Nephron progenitor cell (in vitro differentiated cells): ENCODE results near the gene ZFP28.
A peak's percentile ranks its signal among the peaks of the same experiment; 100 is the strongest.

Experiments
- DNase-seq: peaks from one replicate; pipeline ENCODE4 v3.0.0; 2021
- H3K27ac Mint-ChIP-seq: 2 replicates; pipeline ENCODE4 v1.8.0; 2021; ENCODE audit warnings: mild to moderate bottlenecking, moderate library complexity, mixed read lengths
- H3K27me3 Mint-ChIP-seq: 2 replicates; pipeline ENCODE4 v1.8.0; 2021; ENCODE audit warnings: mild to moderate bottlenecking, low read depth, mixed read lengths; ENCODE audit not compliant: poor library complexity
- H3K36me3 Mint-ChIP-seq: 2 replicates; pipeline ENCODE4 v1.8.0; 2021; ENCODE audit warnings: low read depth, mixed read lengths
- H3K4me1 Mint-ChIP-seq: 2 replicates; pipeline ENCODE4 v1.8.0; 2021; ENCODE audit warnings: mixed read lengths
- H3K4me3 Mint-ChIP-seq: 2 replicates; pipeline ENCODE4 v1.8.0; 2021; ENCODE audit warnings: mild to moderate bottlenecking, moderate library complexity, mixed read lengths
- H3K9me3 Mint-ChIP-seq: 2 replicates; pipeline ENCODE4 v1.8.0; 2021; ENCODE audit warnings: mild to moderate bottlenecking, moderate library complexity, mixed read lengths
- TF ChIP-seq, protein P1 (sequence below): fragments of 200-600 bp; sonication (generic); IDR thresholded peaks from 2 replicates; pipeline ENCODE4 v1.5.0; 2021; ENCODE audit warnings: antibody characterized with exemption

ZFP28 gene

DNA sequence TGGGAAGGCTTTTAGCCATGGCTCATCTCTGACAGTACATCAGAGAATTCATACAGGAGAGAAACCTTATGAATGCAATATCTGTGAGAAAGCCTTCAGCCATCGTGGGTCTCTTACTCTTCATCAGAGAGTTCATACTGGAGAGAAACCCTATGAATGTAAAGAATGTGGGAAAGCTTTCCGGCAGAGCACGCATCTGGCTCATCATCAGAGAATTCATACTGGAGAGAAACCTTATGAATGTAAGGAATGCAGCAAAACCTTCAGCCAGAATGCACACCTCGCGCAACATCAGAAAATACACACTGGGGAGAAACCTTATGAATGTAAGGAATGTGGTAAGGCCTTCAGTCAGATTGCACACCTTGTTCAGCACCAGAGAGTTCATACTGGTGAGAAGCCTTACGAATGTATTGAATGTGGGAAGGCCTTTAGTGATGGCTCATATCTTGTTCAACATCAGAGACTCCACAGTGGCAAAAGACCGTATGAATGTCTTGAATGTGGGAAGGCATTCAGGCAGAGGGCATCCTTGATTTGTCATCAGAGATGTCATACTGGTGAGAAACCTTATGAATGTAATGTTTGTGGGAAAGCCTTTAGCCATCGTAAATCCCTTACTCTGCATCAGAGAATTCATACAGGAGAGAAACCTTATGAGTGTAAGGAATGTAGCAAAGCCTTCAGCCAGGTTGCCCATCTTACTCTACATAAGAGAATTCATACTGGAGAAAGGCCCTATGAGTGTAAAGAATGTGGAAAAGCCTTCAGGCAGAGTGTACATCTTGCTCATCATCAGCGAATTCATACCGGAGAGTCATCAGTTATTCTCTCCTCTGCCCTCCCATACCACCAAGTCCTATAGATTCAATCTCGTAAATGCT is 39.2 kb downstream of the ZFP28 start:
- H3K9me3 Mint-ChIP-seq, result peaks cover 99% of the 10 kb centered on the region
- DNase-seq, result no peak

GRCh38 chr19:56594446-56594782 is 55.7 kb downstream of the ZFP28 start:
- TF ChIP-seq, protein P1, sequence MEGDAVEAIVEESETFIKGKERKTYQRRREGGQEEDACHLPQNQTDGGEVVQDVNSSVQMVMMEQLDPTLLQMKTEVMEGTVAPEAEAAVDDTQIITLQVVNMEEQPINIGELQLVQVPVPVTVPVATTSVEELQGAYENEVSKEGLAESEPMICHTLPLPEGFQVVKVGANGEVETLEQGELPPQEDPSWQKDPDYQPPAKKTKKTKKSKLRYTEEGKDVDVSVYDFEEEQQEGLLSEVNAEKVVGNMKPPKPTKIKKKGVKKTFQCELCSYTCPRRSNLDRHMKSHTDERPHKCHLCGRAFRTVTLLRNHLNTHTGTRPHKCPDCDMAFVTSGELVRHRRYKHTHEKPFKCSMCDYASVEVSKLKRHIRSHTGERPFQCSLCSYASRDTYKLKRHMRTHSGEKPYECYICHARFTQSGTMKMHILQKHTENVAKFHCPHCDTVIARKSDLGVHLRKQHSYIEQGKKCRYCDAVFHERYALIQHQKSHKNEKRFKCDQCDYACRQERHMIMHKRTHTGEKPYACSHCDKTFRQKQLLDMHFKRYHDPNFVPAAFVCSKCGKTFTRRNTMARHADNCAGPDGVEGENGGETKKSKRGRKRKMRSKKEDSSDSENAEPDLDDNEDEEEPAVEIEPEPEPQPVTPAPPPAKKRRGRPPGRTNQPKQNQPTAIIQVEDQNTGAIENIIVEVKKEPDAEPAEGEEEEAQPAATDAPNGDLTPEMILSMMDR, result no peak

More for the DNA sequence above, 39.2 kb downstream of the ZFP28 start:
- no peak overlapping the region for H3K4me3 Mint-ChIP-seq
- H3K4me1 Mint-ChIP-seq, result no peaks in the 10 kb centered on the region
- no peaks in the 10 kb centered on the region for H3K27me3 Mint-ChIP-seq
- no peak overlapping the region for H3K27ac Mint-ChIP-seq
- TF ChIP-seq, protein P1, result no peak
- peaks cover 83% of the 10 kb centered on the region for H3K36me3 Mint-ChIP-seq

GRCh38 chr19:56594783-56595547 is 56.2 kb downstream of the ZFP28 start, which contains the start of gene ZNF71:
Gene ZNF71 (plus strand): TSS chr19:56595302. CDS start chr19:56601559, 6,257 bp downstream.
- H3K4me3 Mint-ChIP-seq, result peak within 1 kb of the TSS; percentile 98
- peaks cover 8% of the 10 kb centered on the region for H3K27me3 Mint-ChIP-seq
- TF ChIP-seq, protein P1, result no peak
- peaks cover 47% of the 10 kb centered on the region for H3K36me3 Mint-ChIP-seq
- peaks cover 11% of the 10 kb centered on the region for H3K4me1 Mint-ChIP-seq
- H3K9me3 Mint-ChIP-seq, result peaks cover 98% of the 10 kb centered on the region
- peak within 1 kb of the TSS; percentile 84 for H3K27ac Mint-ChIP-seq
- peak; percentile 92 for DNase-seq

More at GRCh38 chr19:56594446-56594782, 55.7 kb downstream of the ZFP28 start:
- Mint-ChIP-seq H3K27ac (no peak overlapping the region), H3K36me3 (peaks cover 41% of the 10 kb centered on the region), H3K27me3 (peaks cover 8% of the 10 kb centered on the region), H3K4me1 (peaks cover 11% of the 10 kb centered on the region), H3K4me3 (peak overlapping the region; percentile 98), H3K9me3 (peaks cover 97% of the 10 kb centered on the region)
- no peak for DNase-seq

- TF ChIP-seq, protein P1, result no peak
- Mint-ChIP-seq H3K27me3 (peaks cover 8% of the 10 kb centered on the region), H3K9me3 (peaks cover 96% of the 10 kb centered on the region), H3K4me1 (peaks cover 11% of the 10 kb centered on the region), H3K4me3 (peak overlapping the region; percentile 98), H3K36me3 (peaks cover 52% of the 10 kb centered on the region), H3K27ac (no peak overlapping the region)
- DNase-seq, result no peak
Observed at GRCh38 chr19:56595548-56595899, 56.8 kb downstream of the ZFP28 start.

DNA sequence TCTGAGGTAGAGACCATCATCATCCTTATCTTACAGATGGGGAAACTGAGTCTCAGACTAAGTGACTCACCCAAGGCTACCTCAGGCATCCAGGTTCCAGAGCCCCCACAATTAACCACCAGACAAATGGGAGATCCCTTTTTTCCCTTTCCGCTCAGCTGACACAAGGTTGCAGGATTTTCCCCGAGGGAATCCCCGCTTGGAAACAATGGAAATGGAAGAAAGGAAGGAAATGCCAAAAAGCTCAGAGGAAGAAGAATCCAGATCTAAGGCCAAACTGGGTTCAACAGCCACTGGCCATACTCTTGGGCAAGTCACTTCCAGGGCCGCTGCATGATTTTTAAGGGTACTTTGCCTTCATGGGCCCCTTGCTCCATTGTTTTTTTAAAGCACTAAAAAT is 57.9 kb downstream of the ZFP28 start:
- TF ChIP-seq, protein P1, result no peak
- DNase-seq, result no peak
- Mint-ChIP-seq H3K9me3 (peaks cover 98% of the 10 kb centered on the region), H3K36me3 (peaks cover 64% of the 10 kb centered on the region), H3K4me3 (peak overlapping the region; percentile 98), H3K27me3 (peaks cover 7% of the 10 kb centered on the region), H3K4me1 (peaks cover 11% of the 10 kb centered on the region), H3K27ac (no peak overlapping the region)
